HT-29 (cell line): ENCODE measurements around the gene MAGI1. TPM values are rescaled to one million over a fixed set of nuclear protein-coding genes. Genes with fewer than 3 reads are reported as not detected.

Experiments
- DNase-seq: peaks from one replicate; pipeline ENCODE4 v3.0.0-alpha.2; 2015; ENCODE audit warnings: low spot score
- total RNA-seq: library from RNA; depleted of rRNA; stranded (reverse); fragments of >200 nt; shearing (Covaris generic); gene quantifications from 2 replicates; pipeline ENCODE4 v1.2.3, GENCODE V29; 2014

The MAGI1 gene
- total RNA-seq, 1 experiment from 2014 or later, result 15.6 TPM

GRCh38 chr3:65843732-65844131, 195.0 kb downstream of the MAGI1 start:
- no peak for DNase-seq

- no peak for DNase-seq
These were observed 201.1 kb downstream of the MAGI1 start for GRCh38 chr3:65837604-65838003.

- DNase-seq, result no peak
These were observed 202.7 kb downstream of the MAGI1 start for GRCh38 chr3:65836047-65836446.

- no peak for DNase-seq
These were observed 204.8 kb downstream of the MAGI1 start for GRCh38 chr3:65833761-65834505.

GRCh38 chr3:65831733-65832425, 206.8 kb downstream of the MAGI1 start:
- no peak for DNase-seq

GRCh38 chr3:65830948-65831732, 207.6 kb downstream of the MAGI1 start:
- no peak for DNase-seq

GRCh38 chr3:65829228-65829627, 209.5 kb downstream of the MAGI1 start:
- DNase-seq, result no peak

GRCh38 chr3:65828706-65829105, 210.0 kb downstream of the MAGI1 start:
- DNase-seq, result no peak

- DNase-seq, result no peak
These were observed 211.6 kb downstream of the MAGI1 start for GRCh38 chr3:65827076-65827475.

GRCh38 chr3:65824166-65824565, 214.6 kb downstream of the MAGI1 start:
- DNase-seq, result no peak

- DNase-seq, result no peak
These were observed 218.1 kb downstream of the MAGI1 start for GRCh38 chr3:65820600-65820999.

- DNase-seq, result no peak
These were observed 218.8 kb downstream of the MAGI1 start for GRCh38 chr3:65819896-65820295.

GRCh38 chr3:65817553-65818126, 221.1 kb downstream of the MAGI1 start:
- no peak for DNase-seq

- DNase-seq, result no peak
These were observed 222.5 kb downstream of the MAGI1 start for GRCh38 chr3:65816208-65816607.

GRCh38 chr3:65814845-65815578, 223.7 kb downstream of the MAGI1 start:
- DNase-seq, result no peak

GRCh38 chr3:65811892-65812291, 226.8 kb downstream of the MAGI1 start:
- no peak for DNase-seq

GRCh38 chr3:65811086-65811761, 227.5 kb downstream of the MAGI1 start:
- no peak for DNase-seq

GRCh38 chr3:65810302-65810701, 228.4 kb downstream of the MAGI1 start:
- DNase-seq, result no peak

GRCh38 chr3:65809641-65810150, 229.0 kb downstream of the MAGI1 start:
- no peak for DNase-seq

GRCh38 chr3:65808824-65809223, 229.9 kb downstream of the MAGI1 start:
- DNase-seq, result no peak

- DNase-seq, result no peak
These were observed 230.3 kb downstream of the MAGI1 start for GRCh38 chr3:65808407-65808806.
